Measurements from ENCODE around the gene RXYLT1.

DNA sequence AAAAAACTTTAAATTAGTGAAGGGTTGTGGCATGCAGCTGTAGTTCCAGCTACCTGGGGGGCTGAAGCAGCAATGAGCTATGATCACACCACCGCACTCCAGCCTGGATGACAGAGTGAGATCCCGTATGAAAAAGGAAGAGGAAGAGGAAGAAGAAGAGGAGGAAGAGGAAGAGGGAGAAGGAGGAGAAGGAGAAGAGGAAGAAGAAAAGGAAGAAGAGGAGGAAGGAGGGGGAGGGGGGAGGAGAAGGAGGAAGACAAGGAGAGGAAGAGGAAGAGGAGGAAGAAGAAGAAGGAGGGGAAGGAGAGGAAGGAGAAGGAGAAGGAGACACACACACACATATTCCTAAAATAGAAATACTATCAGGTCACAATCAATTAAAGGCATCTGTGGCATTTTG, 32.0 kb downstream of the RXYLT1 start:
- TF ChIP-seq, protein P1, sequence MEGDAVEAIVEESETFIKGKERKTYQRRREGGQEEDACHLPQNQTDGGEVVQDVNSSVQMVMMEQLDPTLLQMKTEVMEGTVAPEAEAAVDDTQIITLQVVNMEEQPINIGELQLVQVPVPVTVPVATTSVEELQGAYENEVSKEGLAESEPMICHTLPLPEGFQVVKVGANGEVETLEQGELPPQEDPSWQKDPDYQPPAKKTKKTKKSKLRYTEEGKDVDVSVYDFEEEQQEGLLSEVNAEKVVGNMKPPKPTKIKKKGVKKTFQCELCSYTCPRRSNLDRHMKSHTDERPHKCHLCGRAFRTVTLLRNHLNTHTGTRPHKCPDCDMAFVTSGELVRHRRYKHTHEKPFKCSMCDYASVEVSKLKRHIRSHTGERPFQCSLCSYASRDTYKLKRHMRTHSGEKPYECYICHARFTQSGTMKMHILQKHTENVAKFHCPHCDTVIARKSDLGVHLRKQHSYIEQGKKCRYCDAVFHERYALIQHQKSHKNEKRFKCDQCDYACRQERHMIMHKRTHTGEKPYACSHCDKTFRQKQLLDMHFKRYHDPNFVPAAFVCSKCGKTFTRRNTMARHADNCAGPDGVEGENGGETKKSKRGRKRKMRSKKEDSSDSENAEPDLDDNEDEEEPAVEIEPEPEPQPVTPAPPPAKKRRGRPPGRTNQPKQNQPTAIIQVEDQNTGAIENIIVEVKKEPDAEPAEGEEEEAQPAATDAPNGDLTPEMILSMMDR (optimal IDR thresholded peaks at IDR 0.05 in 1 of 3, IDR thresholded peaks at IDR 0.05 in 1 of 3, conservative IDR thresholded peaks at IDR 0.05 in 1 of 3; ENCODE audit: extremely low read depth in 1 of 3, insufficient read depth in 2 of 3, low read length in 3 of 3) = no peak
- TF ChIP-seq EZH2 (IDR thresholded peaks at IDR 0.05; ENCODE audit: low read length) = no peak

Measured in keratinocyte (primary cell).